ENCODE results near the gene RECQL5. TPM values are rescaled to one million over a fixed set of nuclear protein-coding genes. Genes with fewer than 3 reads are reported as not detected.

The RECQL5 gene
- total RNA-seq, 5 donors from 2014 or later (not counting 1 experiment from before 2014, with no cell fraction given) = 38.0 to 75.0 (median 61.9) TPM

GRCh38 chr17:75672011-75672410 is 5.1 kb upstream of the RECQL5 start:
- H3K27me3 Mint-ChIP-seq = no peaks in the 10 kb centered on the region
- H3K36me3 Mint-ChIP-seq = peaks cover 30% of the 10 kb centered on the region
- POLR2A ChIA-PET = interaction anchor here in 1 of 2 donors (0.5 to 0.6 kb wide), 2 partner anchors 115 to 169 kb away, joined by 3 to 4 read pairs; no protein-coding TSS in a partner anchor

GRCh38 chr17:75670868-75671267 is 3.9 kb upstream of the RECQL5 start:
- Mint-ChIP-seq H3K27me3 (no peaks in the 10 kb centered on the region), H3K27ac (no peak overlapping the region), H3K9me3 (no peaks in the 10 kb centered on the region), H3K4me3 (no peak overlapping the region), H3K36me3 (peaks cover 30% of the 10 kb centered on the region), H3K4me1 (peaks cover 24 to 25% (median 24%) of the 10 kb centered on the region in 3 donors)
- Histone ChIP-seq H3K27me3 (replicated peaks in 1 of 2; ENCODE audit: control insufficient read depth in 2 of 2, extremely low read depth in 1 of 2, insufficient read depth in 2 of 2, low read length in 1 of 2) (no peaks in the 10 kb centered on the region), H3K9me3 (no peaks in the 10 kb centered on the region), H3K27ac (ENCODE audit: low read length) (no peak overlapping the region), H3K4me3 (ENCODE audit: control insufficient read depth in 1 of 2, extremely low read depth in 1 of 2, low read length in 1 of 2) (no peak overlapping the region), H3K36me3 (ENCODE audit: control insufficient read depth in 2 of 2, extremely low read depth in 1 of 2, insufficient read depth in 1 of 2, low read length in 1 of 2) (peaks cover 15 to 53% of the 10 kb centered on the region in 2 donors), H3K4me1 (ENCODE audit: control insufficient read depth in 1 of 2, extremely low read depth in 1 of 2, insufficient read depth in 2 of 2, low read length in 2 of 2) (peaks cover 14 to 16% of the 10 kb centered on the region in 2 experiments)
- CTCF ChIA-PET = interaction anchor here (0.6 to 1.8 kb wide), 4 partner anchors 18 to 338 kb away, joined by 3 to 5 read pairs (median 3); partner anchors contain the start of gene SMIM5 (in 1 of the 2)
- ATAC-seq (replicated peaks in 1 of 4) = no peak
- POLR2A ChIA-PET = interaction anchor here in 1 of 2 donors (1.0 kb wide), 1 partner anchor 37 kb away, joined by 3 read pairs; no protein-coding TSS in a partner anchor
- 100% methylated on average over 4 of the region's 5 CpGs for WGBS (ENCODE audit: insufficient coverage)
- no peak for DNase-seq

More at GRCh38 chr17:75672011-75672410, 5.1 kb upstream of the RECQL5 start:
- H3K27me3 ChIP-seq (replicated peaks in 1 of 2; ENCODE audit: control insufficient read depth in 2 of 2, extremely low read depth in 1 of 2, insufficient read depth in 2 of 2, low read length in 1 of 2) = no peaks in the 10 kb centered on the region
- H3K4me1 Mint-ChIP-seq = peaks cover 20 to 25% (median 21%) of the 10 kb centered on the region in 3 donors
- CTCF ChIA-PET = interaction anchor here in 1 of 2 donors (1.4 to 1.8 kb wide), 3 partner anchors 11 to 82 kb away, joined by 4 to 5 read pairs (median 4); partner anchors contain the start of gene SMIM5
- no peak overlapping the region for H3K4me3 ChIP-seq (ENCODE audit: control insufficient read depth in 1 of 2, extremely low read depth in 1 of 2, low read length in 1 of 2)
- H3K9me3 ChIP-seq = no peaks in the 10 kb centered on the region
- no peak overlapping the region for H3K4me3 Mint-ChIP-seq
- H3K4me1 ChIP-seq (ENCODE audit: control insufficient read depth in 1 of 2, extremely low read depth in 1 of 2, insufficient read depth in 2 of 2, low read length in 2 of 2) = peaks cover 6 to 11% of the 10 kb centered on the region in 2 experiments
- WGBS (ENCODE audit: insufficient coverage) = no CpG with 5 or more reads among the region's 5 CpGs
- DNase-seq (no peak), ATAC-seq (replicated peaks in 1 of 4) (no peak)
- H3K27ac ChIP-seq (ENCODE audit: low read length) = no peak overlapping the region
- peaks cover 17 to 59% of the 10 kb centered on the region in 2 donors for H3K36me3 ChIP-seq (ENCODE audit: control insufficient read depth in 2 of 2, extremely low read depth in 1 of 2, insufficient read depth in 1 of 2, low read length in 1 of 2)
- H3K9me3 Mint-ChIP-seq = no peaks in the 10 kb centered on the region
- no peak overlapping the region for H3K27ac Mint-ChIP-seq

- no peak for DNase-seq
- 93% methylated on average over 4 of the region's 4 CpGs for WGBS (ENCODE audit: insufficient coverage)
- Mint-ChIP-seq H3K9me3 (no peaks in the 10 kb centered on the region), H3K27me3 (no peaks in the 10 kb centered on the region), H3K36me3 (peaks cover 34% of the 10 kb centered on the region), H3K4me3 (no peak overlapping the region), H3K4me1 (peaks cover 23 to 24% (median 23%) of the 10 kb centered on the region in 3 donors), H3K27ac (peak overlapping the region; percentile 4 to 18)
- ChIA-PET CTCF (interaction anchor here in 1 of 2 donors (2.2 kb wide), 1 partner anchor 81 kb away, joined by 4 read pairs; no protein-coding TSS in a partner anchor), POLR2A (interaction anchor here in 1 of 2 donors (1.0 kb wide), 1 partner anchor 77 kb away, joined by 3 read pairs; no protein-coding TSS in a partner anchor)
- Histone ChIP-seq H3K9me3 (no peaks in the 10 kb centered on the region), H3K27ac (ENCODE audit: low read length) (no peak overlapping the region), H3K27me3 (replicated peaks in 1 of 2; ENCODE audit: control insufficient read depth in 2 of 2, extremely low read depth in 1 of 2, insufficient read depth in 2 of 2, low read length in 1 of 2) (no peaks in the 10 kb centered on the region), H3K4me1 (ENCODE audit: control insufficient read depth in 1 of 2, extremely low read depth in 1 of 2, insufficient read depth in 2 of 2, low read length in 2 of 2) (peaks cover 14 to 19% of the 10 kb centered on the region in 2 experiments), H3K36me3 (ENCODE audit: control insufficient read depth in 2 of 2, extremely low read depth in 1 of 2, insufficient read depth in 1 of 2, low read length in 1 of 2) (peaks cover 12 to 52% of the 10 kb centered on the region in 2 donors), H3K4me3 (ENCODE audit: control insufficient read depth in 1 of 2, extremely low read depth in 1 of 2, low read length in 1 of 2) (no peak overlapping the region)
- ATAC-seq (replicated peaks in 1 of 4) = no peak
These were observed 1.5 kb upstream of the RECQL5 start for GRCh38 chr17:75668489-75668888.

- no peaks in the 10 kb centered on the region for H3K27me3 Mint-ChIP-seq
- Histone ChIP-seq H3K36me3 (ENCODE audit: control insufficient read depth in 2 of 2, extremely low read depth in 1 of 2, insufficient read depth in 1 of 2, low read length in 1 of 2) (peaks cover 7 to 49% of the 10 kb centered on the region in 2 donors), H3K27ac (ENCODE audit: low read length) (peak overlapping the region; percentile 88), H3K4me3 (ENCODE audit: control insufficient read depth in 1 of 2, extremely low read depth in 1 of 2, low read length in 1 of 2) (peak overlapping the region; percentile 95 to 99), H3K27me3 (replicated peaks in 1 of 2; ENCODE audit: control insufficient read depth in 2 of 2, extremely low read depth in 1 of 2, insufficient read depth in 2 of 2, low read length in 1 of 2) (no peaks in the 10 kb centered on the region), H3K4me1 (ENCODE audit: control insufficient read depth in 1 of 2, extremely low read depth in 1 of 2, insufficient read depth in 2 of 2, low read length in 2 of 2) (peaks cover 14 to 19% of the 10 kb centered on the region in 2 experiments), H3K9me3 (no peaks in the 10 kb centered on the region)
- ATAC-seq (replicated peaks in 1 of 4) = no peak
- peaks cover 31% of the 10 kb centered on the region for H3K36me3 Mint-ChIP-seq
- WGBS (ENCODE audit: insufficient coverage) = 6% methylated on average over 3 of the region's 4 CpGs
- H3K27ac Mint-ChIP-seq = no peak overlapping the region
- DNase-seq = no peak
- no peaks in the 10 kb centered on the region for H3K9me3 Mint-ChIP-seq
- POLR2A ChIA-PET = interaction anchor here (1.0 to 1.2 kb wide), 2 partner anchors 78 to 379 kb away, joined by 3 read pairs; partner anchors contain the start of gene SLC25A19 (in 1 of the 2)
- no peak overlapping the region for H3K4me3 Mint-ChIP-seq
- CTCF ChIA-PET = interaction anchor here in 1 of 2 donors (2.2 kb wide), 1 partner anchor 82 kb away, joined by 4 read pairs; no protein-coding TSS in a partner anchor
- H3K4me1 Mint-ChIP-seq = peaks cover 21 to 24% (median 23%) of the 10 kb centered on the region in 3 donors
These were observed 871 bp upstream of the RECQL5 start for GRCh38 chr17:75667825-75668224.

- no peaks in the 10 kb centered on the region for H3K27me3 Mint-ChIP-seq
- Histone ChIP-seq H3K4me3 (ENCODE audit: control insufficient read depth in 1 of 2, extremely low read depth in 1 of 2, low read length in 1 of 2) (no peak overlapping the region), H3K27ac (ENCODE audit: low read length) (no peak overlapping the region), H3K9me3 (no peaks in the 10 kb centered on the region), H3K4me1 (ENCODE audit: control insufficient read depth in 1 of 2, extremely low read depth in 1 of 2, insufficient read depth in 2 of 2, low read length in 2 of 2) (peaks cover 14 to 19% of the 10 kb centered on the region in 2 experiments), H3K27me3 (replicated peaks in 1 of 2; ENCODE audit: control insufficient read depth in 2 of 2, extremely low read depth in 1 of 2, insufficient read depth in 2 of 2, low read length in 1 of 2) (no peaks in the 10 kb centered on the region), H3K36me3 (ENCODE audit: control insufficient read depth in 2 of 2, extremely low read depth in 1 of 2, insufficient read depth in 1 of 2, low read length in 1 of 2) (peaks cover 4 to 48% of the 10 kb centered on the region in 2 donors)
- ChIA-PET CTCF (interaction anchor here in 1 of 2 donors (0.6 to 1.4 kb wide), 6 partner anchors 11 to 226 kb away, joined by 3 to 8 read pairs (median 4); no protein-coding TSS in a partner anchor), POLR2A (interaction anchor here in 1 of 2 donors (0.6 to 1.4 kb wide), 3 partner anchors 24 to 195 kb away, joined by 3 to 4 read pairs (median 3); no protein-coding TSS in a partner anchor)
- H3K36me3 Mint-ChIP-seq = peaks cover 30% of the 10 kb centered on the region
- peak overlapping the region in 2 of 3 donors; percentile 54 to 63 for H3K4me3 Mint-ChIP-seq
- no peak for DNase-seq
- no peak for ATAC-seq (replicated peaks in 1 of 4)
- H3K4me1 Mint-ChIP-seq = peaks cover 17 to 21% (median 19%) of the 10 kb centered on the region in 3 donors
- H3K9me3 Mint-ChIP-seq = no peaks in the 10 kb centered on the region
- H3K27ac Mint-ChIP-seq = no peak overlapping the region
- 100% methylated on average over 2 of the region's 10 CpGs for WGBS (ENCODE audit: insufficient coverage)
These were observed 973 bp downstream of the RECQL5 start for GRCh38 chr17:75665981-75666380.

GRCh38 chr17:75664099-75664549 is 2.8 kb downstream of the RECQL5 start:
- ATAC-seq (replicated peaks in 1 of 4) = no peak

More at GRCh38 chr17:75664099-75664549, 2.8 kb downstream of the RECQL5 start:
- no CpG with 5 or more reads among the region's 3 CpGs for WGBS (ENCODE audit: insufficient coverage)
- Mint-ChIP-seq H3K27me3 (no peaks in the 10 kb centered on the region), H3K4me1 (peaks cover 7 to 13% (median 11%) of the 10 kb centered on the region in 3 donors), H3K4me3 (no peak overlapping the region), H3K9me3 (no peaks in the 10 kb centered on the region), H3K27ac (no peak overlapping the region), H3K36me3 (peaks cover 29% of the 10 kb centered on the region)
- peaks cover 14 to 19% of the 10 kb centered on the region in 2 experiments for H3K4me1 ChIP-seq (ENCODE audit: control insufficient read depth in 1 of 2, extremely low read depth in 1 of 2, insufficient read depth in 2 of 2, low read length in 2 of 2)
- peaks cover 6 to 47% of the 10 kb centered on the region in 2 donors for H3K36me3 ChIP-seq (ENCODE audit: control insufficient read depth in 2 of 2, extremely low read depth in 1 of 2, insufficient read depth in 1 of 2, low read length in 1 of 2)
- ChIA-PET CTCF (interaction anchor here in 1 of 2 donors (0.7 kb wide), 1 partner anchor 87 kb away, joined by 5 read pairs; no protein-coding TSS in a partner anchor), POLR2A (interaction anchor here in 1 of 2 donors (0.7 kb wide), 1 partner anchor 25 kb away, joined by 14 read pairs; no protein-coding TSS in a partner anchor)
- H3K27me3 ChIP-seq (replicated peaks in 1 of 2; ENCODE audit: control insufficient read depth in 2 of 2, extremely low read depth in 1 of 2, insufficient read depth in 2 of 2, low read length in 1 of 2) = no peaks in the 10 kb centered on the region
- no peak for DNase-seq
- no peak overlapping the region for H3K4me3 ChIP-seq (ENCODE audit: control insufficient read depth in 1 of 2, extremely low read depth in 1 of 2, low read length in 1 of 2)
- no peaks in the 10 kb centered on the region for H3K9me3 ChIP-seq
- H3K27ac ChIP-seq (ENCODE audit: low read length) = no peak overlapping the region
